Fibroblast of lung (primary cell): ENCODE measurements around the gene LDLRAD4. TPM values are rescaled to one million over a fixed set of nuclear protein-coding genes. Genes with fewer than 3 reads are reported as not detected.

Experiments used
- DNase-seq, 2 donors: peaks; one replicate each; pipeline versions ENCODE4 v3.0.0 to v3.0.0-alpha.2; 2010; ENCODE audit warnings: low read depth in 2 of 2
- H2AFZ ChIP-seq: 2 replicates; pipeline ENCODE4 v1.5.1; 2012; ENCODE audit warnings: low read length, control low read depth, inconsistent platforms
- H3K27ac ChIP-seq: 2 replicates; pipeline ENCODE4 v1.5.1; 2011; ENCODE audit warnings: low read length, control low read depth; ENCODE audit not compliant: insufficient read depth
- H3K27me3 ChIP-seq: 2 replicates; pipeline ENCODE4 v1.5.1; 2011; ENCODE audit warnings: mild to moderate bottlenecking, low read length; ENCODE audit not compliant: control insufficient read depth, insufficient read depth
- H3K36me3 ChIP-seq: 2 replicates; pipeline ENCODE4 v1.5.1; 2011; ENCODE audit warnings: low read length; ENCODE audit not compliant: control insufficient read depth, insufficient read depth
- H3K4me1 ChIP-seq: 2 replicates; pipeline ENCODE4 v1.5.1; 2011; ENCODE audit warnings: low read length; ENCODE audit not compliant: control insufficient read depth, insufficient read depth; ENCODE audit errors: extremely low read depth
- H3K4me2 ChIP-seq: 2 replicates; pipeline ENCODE4 v1.5.1; 2011; ENCODE audit warnings: low read length, control low read depth; ENCODE audit not compliant: insufficient read depth; ENCODE audit errors: extremely low read depth
- H3K4me3 ChIP-seq, 4 experiments: fragments of 200-600 bp in 1 of 4; sonication (generic) in 1 of 4; replicated peaks in 1 of 4; 2 replicates each; pipeline ENCODE4 v1.5.1; 2011 to 2016; ENCODE audit warnings: low read length in 4 of 4, low read depth in 3 of 4, mild to moderate bottlenecking in 3 of 4, control low read depth in 2 of 4, inconsistent platforms in 1 of 4, mixed read lengths in 1 of 4; ENCODE audit not compliant: insufficient read depth in 1 of 4; ENCODE audit errors: control extremely low read depth in 1 of 4
- H3K79me2 ChIP-seq: 2 replicates; pipeline ENCODE4 v1.5.1; 2012; ENCODE audit warnings: mild to moderate bottlenecking, low read length, inconsistent platforms; ENCODE audit not compliant: control insufficient read depth, insufficient read depth
- H3K9ac ChIP-seq: 2 replicates; pipeline ENCODE4 v1.5.1; 2011; ENCODE audit warnings: mild to moderate bottlenecking, low read length, control low read depth; ENCODE audit not compliant: insufficient read depth
- H3K9me3 ChIP-seq: 2 replicates; pipeline ENCODE4 v1.5.1; 2012; ENCODE audit warnings: low read depth, low read length; ENCODE audit not compliant: control insufficient read depth, insufficient read depth
- H4K20me1 ChIP-seq: 2 replicates; pipeline ENCODE4 v1.5.1; 2011; ENCODE audit warnings: low read length; ENCODE audit not compliant: control insufficient read depth, insufficient read depth; ENCODE audit errors: extremely low read depth
- EZH2 ChIP-seq: IDR thresholded peaks from 2 replicates; pipeline ENCODE4 v1.5.1; 2012; ENCODE audit warnings: low read length, control low read depth, mild to moderate bottlenecking; ENCODE audit errors: missing control alignments
- polyA plus RNA-seq, 2 donors: library from polyadenylated mRNA; depleted of rRNA in 1 of 2; stranded (reverse) in 1 of 2; unstranded in 1 of 2; fragments of >200 nt; gene quantifications; 2 replicates each; pipeline ENCODE4 v1.2.1, GENCODE V29; 2011 to 2012; ENCODE audit warnings: missing spikeins in 1 of 2
- total RNA-seq: library from RNA; depleted of rRNA; stranded (reverse); fragments of >200 nt; gene quantifications from 2 replicates; pipeline ENCODE4 v1.2.1, GENCODE V29; 2014
- TF ChIP-seq, protein P1 (sequence below), 2 donors: IDR thresholded peaks in 1 of 2; conservative IDR thresholded peaks in 1 of 2; 1 replicate in 1 of 2; 2 replicates in 1 of 2; pipeline ENCODE4 v1.5.1; 2011 to 2012; ENCODE audit warnings: low read length in 2 of 2, control low read depth in 1 of 2, inconsistent platforms in 1 of 2, low read depth in 1 of 2, mild to moderate bottlenecking in 1 of 2

LDLRAD4 gene
- total and polyA plus RNA-seq, 2 donors (not counting 1 experiment from before 2014, with no cell fraction given), result not detected

DNA sequence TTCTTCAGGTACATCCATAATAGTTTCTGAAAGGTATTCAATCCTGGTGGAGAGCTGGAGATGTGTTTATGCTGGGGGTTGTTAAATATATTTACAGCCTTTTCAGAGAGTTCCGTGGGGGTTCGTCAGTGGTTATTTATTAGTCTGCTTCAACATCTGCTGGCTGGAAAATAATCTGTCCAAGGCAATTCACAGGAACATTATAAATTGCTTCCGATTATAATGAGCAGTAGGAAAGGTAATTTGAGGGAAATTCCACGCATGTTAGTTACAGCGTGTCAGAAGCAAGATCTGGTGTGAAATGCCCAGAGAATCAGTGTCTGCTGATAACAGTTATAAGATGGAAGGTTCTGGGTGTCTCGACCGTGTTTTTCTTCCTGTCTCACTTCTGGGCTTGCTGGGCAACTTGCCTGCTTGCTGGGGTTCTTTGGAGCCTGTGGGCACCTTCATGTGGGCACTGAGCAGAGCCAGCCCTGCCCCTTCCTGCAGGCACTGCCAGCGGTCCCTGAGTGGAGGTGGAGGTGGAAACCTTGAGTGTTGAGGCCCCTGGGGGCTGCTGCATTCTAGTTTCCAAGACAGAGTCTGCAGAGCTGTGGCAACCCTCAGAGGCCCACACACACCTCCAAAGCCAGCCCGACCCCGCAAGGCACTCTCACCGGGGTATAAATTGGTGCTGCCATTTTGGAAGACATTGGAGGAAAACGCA, 322.1 kb downstream of the LDLRAD4 start:
- Histone ChIP-seq H3K4me1 (no peaks in the 10 kb centered on the region), H3K4me3 (no peak overlapping the region), H3K9ac (no peak overlapping the region), H3K36me3 (no peaks in the 10 kb centered on the region), H3K4me2 (no peak overlapping the region), H3K27ac (no peak overlapping the region), H4K20me1 (no peaks in the 10 kb centered on the region), H3K27me3 (no peaks in the 10 kb centered on the region), H3K79me2 (no peaks in the 10 kb centered on the region), H2AFZ (no peak overlapping the region), H3K9me3 (no peaks in the 10 kb centered on the region)
- TF ChIP-seq, protein P1, sequence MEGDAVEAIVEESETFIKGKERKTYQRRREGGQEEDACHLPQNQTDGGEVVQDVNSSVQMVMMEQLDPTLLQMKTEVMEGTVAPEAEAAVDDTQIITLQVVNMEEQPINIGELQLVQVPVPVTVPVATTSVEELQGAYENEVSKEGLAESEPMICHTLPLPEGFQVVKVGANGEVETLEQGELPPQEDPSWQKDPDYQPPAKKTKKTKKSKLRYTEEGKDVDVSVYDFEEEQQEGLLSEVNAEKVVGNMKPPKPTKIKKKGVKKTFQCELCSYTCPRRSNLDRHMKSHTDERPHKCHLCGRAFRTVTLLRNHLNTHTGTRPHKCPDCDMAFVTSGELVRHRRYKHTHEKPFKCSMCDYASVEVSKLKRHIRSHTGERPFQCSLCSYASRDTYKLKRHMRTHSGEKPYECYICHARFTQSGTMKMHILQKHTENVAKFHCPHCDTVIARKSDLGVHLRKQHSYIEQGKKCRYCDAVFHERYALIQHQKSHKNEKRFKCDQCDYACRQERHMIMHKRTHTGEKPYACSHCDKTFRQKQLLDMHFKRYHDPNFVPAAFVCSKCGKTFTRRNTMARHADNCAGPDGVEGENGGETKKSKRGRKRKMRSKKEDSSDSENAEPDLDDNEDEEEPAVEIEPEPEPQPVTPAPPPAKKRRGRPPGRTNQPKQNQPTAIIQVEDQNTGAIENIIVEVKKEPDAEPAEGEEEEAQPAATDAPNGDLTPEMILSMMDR (conservative IDR thresholded peaks at IDR 0.05 in 1 of 2, IDR thresholded peaks at IDR 0.05 in 1 of 2; ENCODE audit: low read depth in 1 of 2, low read length in 2 of 2), result no peak
- TF ChIP-seq EZH2, result no peak
- DNase-seq, result no peak

- no peaks in the 10 kb centered on the region for H3K79me2 ChIP-seq
- no peaks in the 10 kb centered on the region for H3K4me1 ChIP-seq
- no peak overlapping the region for H3K9ac ChIP-seq
- H3K4me3 ChIP-seq, result no peak overlapping the region
- H3K4me2 ChIP-seq, result no peak overlapping the region
- no peaks in the 10 kb centered on the region for H3K9me3 ChIP-seq
- H3K27me3 ChIP-seq, result no peaks in the 10 kb centered on the region
- no peak for TF ChIP-seq EZH2
- TF ChIP-seq, protein P1 (conservative IDR thresholded peaks at IDR 0.05 in 1 of 2, IDR thresholded peaks at IDR 0.05 in 1 of 2; ENCODE audit: low read depth in 1 of 2, low read length in 2 of 2), result no peak
- no peak for DNase-seq
- H2AFZ ChIP-seq, result no peak overlapping the region
- no peak overlapping the region for H3K27ac ChIP-seq
- no peaks in the 10 kb centered on the region for H4K20me1 ChIP-seq
- H3K36me3 ChIP-seq, result no peaks in the 10 kb centered on the region
Measured at GRCh38 chr18:13541621-13542519, 323.3 kb downstream of the LDLRAD4 start.

- H3K4me1 ChIP-seq, result no peaks in the 10 kb centered on the region
- no peak overlapping the region for H2AFZ ChIP-seq
- H3K27me3 ChIP-seq, result no peaks in the 10 kb centered on the region
- no peak for DNase-seq
- no peak overlapping the region for H3K4me2 ChIP-seq
- no peak overlapping the region for H3K27ac ChIP-seq
- H3K9ac ChIP-seq, result no peak overlapping the region
- no peak for TF ChIP-seq EZH2
- TF ChIP-seq, protein P1 (conservative IDR thresholded peaks at IDR 0.05 in 1 of 2, IDR thresholded peaks at IDR 0.05 in 1 of 2; ENCODE audit: low read depth in 1 of 2, low read length in 2 of 2), result no peak
- no peaks in the 10 kb centered on the region for H3K36me3 ChIP-seq
- H3K9me3 ChIP-seq, result no peaks in the 10 kb centered on the region
- H4K20me1 ChIP-seq, result no peaks in the 10 kb centered on the region
- no peak overlapping the region for H3K4me3 ChIP-seq
- H3K79me2 ChIP-seq, result no peaks in the 10 kb centered on the region
Measured at GRCh38 chr18:13542520-13542847, 323.9 kb downstream of the LDLRAD4 start.
